RWPE2 (cell line): ENCODE results near the gene ZNF423.

Experiments
- ATAC-seq: fragments of 200-7000 bp; cut with Tn5 transposase; 3 replicates; pipeline ENCODE4 v1.9.1; 2021; ENCODE audit warnings: low read depth
- DNase-seq: peaks from one replicate; pipeline ENCODE4 v3.0.0-alpha.2; 2020; ENCODE audit warnings: low spot score
- H3K27ac ChIP-seq: fragments of 450-650 bp; 2 replicates; pipeline ENCODE4 v1.5.1; 2017; ENCODE audit warnings: mild to moderate bottlenecking; ENCODE audit not compliant: poor library complexity, severe bottlenecking
- H3K27me3 ChIP-seq: fragments of 250-450 bp; sonication (Bioruptor Pico); 2 replicates; pipeline ENCODE4 v1.5.1; 2021; ENCODE audit warnings: mild to moderate bottlenecking, moderate library complexity; ENCODE audit not compliant: insufficient read depth, poor library complexity, severe bottlenecking
- H3K36me3 ChIP-seq: fragments of 250-450 bp; sonication (Bioruptor Pico); 2 replicates; pipeline ENCODE4 v1.5.1; 2020; ENCODE audit warnings: low read depth, mild to moderate bottlenecking, moderate library complexity
- H3K4me1 ChIP-seq: fragments of 250-450 bp; sonication (Bioruptor Pico); 2 replicates; pipeline ENCODE4 v1.5.1; 2021; ENCODE audit warnings: mild to moderate bottlenecking, moderate library complexity; ENCODE audit not compliant: insufficient read depth, poor library complexity, severe bottlenecking
- H3K4me3 ChIP-seq: fragments of 250-450 bp; sonication (Bioruptor Pico); 2 replicates; pipeline ENCODE4 v1.5.1; 2021; ENCODE audit warnings: mild to moderate bottlenecking, moderate library complexity; ENCODE audit not compliant: severe bottlenecking
- H3K9me3 ChIP-seq: fragments of 250-450 bp; sonication (Bioruptor Pico); 2 replicates; pipeline ENCODE4 v1.5.1; 2021; ENCODE audit warnings: mild to moderate bottlenecking, moderate library complexity; ENCODE audit not compliant: severe bottlenecking
- CTCF ChIP-seq: fragments of 450-650 bp; IDR thresholded peaks from one replicate; pipeline ENCODE4 v1.5.1; 2017; ENCODE audit warnings: mild to moderate bottlenecking, moderate library complexity; ENCODE audit not compliant: poor library complexity, severe bottlenecking

ZNF423 gene

GRCh38 chr16:49817754-49818507 is 38.0 kb downstream of the ZNF423 start:
- no peak for TF ChIP-seq CTCF

GRCh38 chr16:49816875-49817274 is 39.0 kb downstream of the ZNF423 start:
- Histone ChIP-seq H3K4me1 (no peaks in the 10 kb centered on the region), H3K27me3 (no peaks in the 10 kb centered on the region), H3K27ac (no peak overlapping the region), H3K9me3 (no peaks in the 10 kb centered on the region), H3K4me3 (no peak overlapping the region), H3K36me3 (no peaks in the 10 kb centered on the region)
- DNase-seq (no peak), ATAC-seq (no peak)
- TF ChIP-seq CTCF = no peak

More at GRCh38 chr16:49817754-49818507, 38.0 kb downstream of the ZNF423 start:
- Histone ChIP-seq H3K4me3 (no peak overlapping the region), H3K27me3 (no peaks in the 10 kb centered on the region), H3K36me3 (no peaks in the 10 kb centered on the region), H3K9me3 (no peaks in the 10 kb centered on the region), H3K4me1 (no peaks in the 10 kb centered on the region), H3K27ac (no peak overlapping the region)
- ATAC-seq (no peak), DNase-seq (no peak)

- H3K36me3 ChIP-seq = no peaks in the 10 kb centered on the region
- no peaks in the 10 kb centered on the region for H3K4me1 ChIP-seq
- H3K4me3 ChIP-seq = no peak overlapping the region
- no peak for TF ChIP-seq CTCF
- H3K27ac ChIP-seq = no peak overlapping the region
- DNase-seq = no peak
- no peaks in the 10 kb centered on the region for H3K27me3 ChIP-seq
- no peak for ATAC-seq
- H3K9me3 ChIP-seq = no peaks in the 10 kb centered on the region
Measured at GRCh38 chr16:49811644-49812334, 44.1 kb downstream of the ZNF423 start.

- Histone ChIP-seq H3K36me3 (no peaks in the 10 kb centered on the region), H3K4me1 (no peaks in the 10 kb centered on the region), H3K27ac (no peak overlapping the region), H3K4me3 (no peak overlapping the region), H3K27me3 (no peaks in the 10 kb centered on the region), H3K9me3 (no peaks in the 10 kb centered on the region)
- no peak for DNase-seq
- ATAC-seq = no peak
- TF ChIP-seq CTCF = no peak
Measured at GRCh38 chr16:49810831-49811230, 45.1 kb downstream of the ZNF423 start.

- no peak overlapping the region for H3K4me3 ChIP-seq
- DNase-seq (no peak), ATAC-seq (no peak)
- no peak for TF ChIP-seq CTCF
- H3K9me3 ChIP-seq = no peaks in the 10 kb centered on the region
- no peaks in the 10 kb centered on the region for H3K4me1 ChIP-seq
- no peak overlapping the region for H3K27ac ChIP-seq
- H3K36me3 ChIP-seq = no peaks in the 10 kb centered on the region
- no peaks in the 10 kb centered on the region for H3K27me3 ChIP-seq
Measured at GRCh38 chr16:49809561-49809960, 46.4 kb downstream of the ZNF423 start.
